ENCODE data around the gene FAM209B.

DNA sequence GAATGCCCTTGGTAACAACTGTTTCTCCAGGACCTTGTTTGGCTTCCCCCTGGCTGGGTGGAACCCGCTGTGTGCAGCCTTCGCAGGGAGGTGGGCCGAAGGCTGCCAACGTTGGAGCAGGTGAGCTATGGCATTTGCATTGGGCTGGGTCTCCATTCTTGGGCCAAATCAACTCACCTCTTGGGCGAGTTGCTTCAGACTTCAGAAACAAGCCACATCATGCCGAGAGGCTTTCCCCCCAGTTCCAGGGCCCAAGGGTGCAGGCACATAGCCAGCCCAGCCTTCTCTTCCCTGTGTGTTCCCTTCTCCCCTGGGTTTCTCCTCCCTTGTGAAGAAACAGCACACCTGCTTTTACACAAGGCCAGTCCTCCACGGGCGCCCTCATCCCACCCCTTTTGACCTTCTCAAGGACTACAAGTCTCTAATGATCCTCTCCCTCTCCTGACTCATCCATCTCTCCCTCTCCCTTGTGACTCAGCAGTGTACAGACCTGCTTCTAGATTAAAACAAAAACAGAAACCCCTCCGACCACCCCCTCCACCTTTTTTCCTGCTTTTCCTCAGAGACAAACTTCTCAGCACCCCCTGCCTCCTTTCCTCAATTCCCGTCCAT is 41.6 kb downstream of the FAM209B start:
- TF ChIP-seq, protein P1, sequence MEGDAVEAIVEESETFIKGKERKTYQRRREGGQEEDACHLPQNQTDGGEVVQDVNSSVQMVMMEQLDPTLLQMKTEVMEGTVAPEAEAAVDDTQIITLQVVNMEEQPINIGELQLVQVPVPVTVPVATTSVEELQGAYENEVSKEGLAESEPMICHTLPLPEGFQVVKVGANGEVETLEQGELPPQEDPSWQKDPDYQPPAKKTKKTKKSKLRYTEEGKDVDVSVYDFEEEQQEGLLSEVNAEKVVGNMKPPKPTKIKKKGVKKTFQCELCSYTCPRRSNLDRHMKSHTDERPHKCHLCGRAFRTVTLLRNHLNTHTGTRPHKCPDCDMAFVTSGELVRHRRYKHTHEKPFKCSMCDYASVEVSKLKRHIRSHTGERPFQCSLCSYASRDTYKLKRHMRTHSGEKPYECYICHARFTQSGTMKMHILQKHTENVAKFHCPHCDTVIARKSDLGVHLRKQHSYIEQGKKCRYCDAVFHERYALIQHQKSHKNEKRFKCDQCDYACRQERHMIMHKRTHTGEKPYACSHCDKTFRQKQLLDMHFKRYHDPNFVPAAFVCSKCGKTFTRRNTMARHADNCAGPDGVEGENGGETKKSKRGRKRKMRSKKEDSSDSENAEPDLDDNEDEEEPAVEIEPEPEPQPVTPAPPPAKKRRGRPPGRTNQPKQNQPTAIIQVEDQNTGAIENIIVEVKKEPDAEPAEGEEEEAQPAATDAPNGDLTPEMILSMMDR (IDR thresholded peaks at IDR 0.05), result no peak
- no peak for TF ChIP-seq POLR2A (IDR thresholded peaks at IDR 0.05)
- no peak for TF ChIP-seq POLR2AphosphoS5 (IDR thresholded peaks at IDR 0.05)
- no peak for TF ChIP-seq EP300 (IDR thresholded peaks at IDR 0.05)

Data from stomach (tissue), 4 donors.